OCI-LY3 (cell line): ENCODE measurements around the gene IFT43.

Source experiments
- H2AFZ ChIP-seq: fragments of 200-600, 300-600 bp; shearing (Covaris generic); 2 replicates; pipeline ENCODE4 v1.6.0; 2014; ENCODE audit warnings: antibody characterized with exemption, low read depth, low read length
- H3K27ac ChIP-seq: fragments of 200-600, 300-600 bp; sonication (generic); 2 replicates; pipeline ENCODE4 v1.5.1; 2014; ENCODE audit warnings: mild to moderate bottlenecking, low read length, moderate library complexity, mixed read lengths
- H3K27me3 ChIP-seq: fragments of 200-600, 300-600 bp; sonication (generic); 2 replicates; pipeline ENCODE4 v1.6.1; 2014; ENCODE audit warnings: low read depth, low read length, mixed read lengths
- H3K36me3 ChIP-seq: fragments of 200-600, 300-600 bp; sonication (generic); replicated peaks from 2 replicates; pipeline ENCODE3; 2014; ENCODE audit warnings: low read depth, low read length, mixed read lengths
- H3K4me1 ChIP-seq: fragments of 300-600, 200-600 bp; sonication (generic); 2 replicates; pipeline ENCODE4 v1.6.1; 2014; ENCODE audit warnings: low read length, mixed read lengths
- H3K4me2 ChIP-seq: fragments of 200-600, 300-600 bp; sonication (generic); 2 replicates; pipeline ENCODE4 v1.6.1; 2014; ENCODE audit warnings: low read length, mixed read lengths
- H3K4me3 ChIP-seq: fragments of 300-600, 200-600 bp; sonication (generic); 2 replicates; pipeline ENCODE4 v1.5.1; 2014; ENCODE audit warnings: antibody characterized with exemption, mild to moderate bottlenecking, low read length, moderate library complexity
- H3K79me2 ChIP-seq: fragments of 300-600, 200-600 bp; shearing (Covaris generic); 2 replicates; pipeline ENCODE4 v1.6.1; 2014; ENCODE audit warnings: mild to moderate bottlenecking, low read length, mixed read lengths
- H3K9ac ChIP-seq: fragments of 300-600, 200-600 bp; shearing (Covaris generic); 2 replicates; pipeline ENCODE4 v1.6.0; 2014; ENCODE audit warnings: mild to moderate bottlenecking, low read length, moderate library complexity
- H3K9me3 ChIP-seq: fragments of 200-600, 300-600 bp; shearing (Covaris generic); 2 replicates; pipeline ENCODE4 v1.6.1; 2014; ENCODE audit warnings: low read length, mixed read lengths; ENCODE audit not compliant: insufficient read depth
- H4K20me1 ChIP-seq: fragments of 200-600, 300-600 bp; sonication (generic); 2 replicates; pipeline ENCODE4 v1.6.1; 2016; ENCODE audit warnings: low read length, mixed read lengths; ENCODE audit not compliant: insufficient read depth
- CTCF ChIP-seq: fragments of 200-600, 300-600 bp; sonication (generic); IDR thresholded peaks from 2 replicates; pipeline ENCODE4 v1.5.1; 2014; ENCODE audit warnings: antibody characterized with exemption, low read length, low read depth
- EZH2phosphoT487 ChIP-seq: fragments of 200-600 bp; shearing (Covaris generic); IDR thresholded peaks from 2 replicates; pipeline ENCODE4 v1.6.1; 2018; ENCODE audit warnings: antibody characterized with exemption, mixed run types, low read depth

IFT43 gene

GRCh38 chr14:75969891-75970290, 15.7 kb upstream of the IFT43 start:
- Histone ChIP-seq H3K79me2 (no peaks in the 10 kb centered on the region), H3K27ac (no peak overlapping the region), H3K9ac (no peak overlapping the region), H3K36me3 (no peaks in the 10 kb centered on the region), H3K27me3 (no peaks in the 10 kb centered on the region), H3K4me1 (no peaks in the 10 kb centered on the region), H4K20me1 (no peaks in the 10 kb centered on the region), H3K4me3 (no peak overlapping the region), H3K4me2 (no peak overlapping the region), H2AFZ (no peak overlapping the region), H3K9me3 (no peaks in the 10 kb centered on the region)
- TF ChIP-seq CTCF: no peak
- TF ChIP-seq EZH2phosphoT487: no peak

- H3K9ac ChIP-seq: no peak overlapping the region
- no peaks in the 10 kb centered on the region for H3K27me3 ChIP-seq
- H3K4me1 ChIP-seq: no peaks in the 10 kb centered on the region
- no peaks in the 10 kb centered on the region for H3K36me3 ChIP-seq
- no peaks in the 10 kb centered on the region for H4K20me1 ChIP-seq
- H3K79me2 ChIP-seq: no peaks in the 10 kb centered on the region
- no peak overlapping the region for H3K27ac ChIP-seq
- H3K4me2 ChIP-seq: no peak overlapping the region
- no peak for TF ChIP-seq CTCF
- TF ChIP-seq EZH2phosphoT487: no peak
- no peak overlapping the region for H3K4me3 ChIP-seq
- no peaks in the 10 kb centered on the region for H3K9me3 ChIP-seq
- H2AFZ ChIP-seq: no peak overlapping the region
Measured at GRCh38 chr14:75970989-75971388, 14.6 kb upstream of the IFT43 start.

GRCh38 chr14:75971509-75971908, 14.1 kb upstream of the IFT43 start:
- Histone ChIP-seq H3K27ac (no peak overlapping the region), H3K36me3 (no peaks in the 10 kb centered on the region), H3K27me3 (no peaks in the 10 kb centered on the region), H3K4me1 (no peaks in the 10 kb centered on the region), H3K9ac (no peak overlapping the region), H3K9me3 (no peaks in the 10 kb centered on the region), H2AFZ (no peak overlapping the region), H3K79me2 (no peaks in the 10 kb centered on the region), H3K4me2 (no peak overlapping the region), H4K20me1 (no peaks in the 10 kb centered on the region), H3K4me3 (no peak overlapping the region)
- TF ChIP-seq EZH2phosphoT487: no peak
- TF ChIP-seq CTCF: no peak

GRCh38 chr14:75972801-75973421, 12.7 kb upstream of the IFT43 start:
- no peaks in the 10 kb centered on the region for H3K4me1 ChIP-seq
- H2AFZ ChIP-seq: no peak overlapping the region
- H3K9ac ChIP-seq: no peak overlapping the region
- H3K36me3 ChIP-seq: no peaks in the 10 kb centered on the region
- no peaks in the 10 kb centered on the region for H3K9me3 ChIP-seq
- H3K27me3 ChIP-seq: no peaks in the 10 kb centered on the region
- H4K20me1 ChIP-seq: no peaks in the 10 kb centered on the region
- no peak overlapping the region for H3K4me3 ChIP-seq
- no peaks in the 10 kb centered on the region for H3K79me2 ChIP-seq
- H3K27ac ChIP-seq: no peak overlapping the region
- H3K4me2 ChIP-seq: no peak overlapping the region
- TF ChIP-seq EZH2phosphoT487 (no peak), CTCF (no peak)
